Panc1 (cell line): Measurements from ENCODE around the gene AMZ1.

ENCODE experiments used
- TCF7L2 ChIP-seq: IDR thresholded peaks from 2 replicates; pipeline ENCODE4 v1.6.1; 2011; ENCODE audit warnings: mild to moderate bottlenecking, low read depth, low read length, inconsistent platforms
- TF ChIP-seq, protein P1 (sequence below): fragments of 450-650 bp; IDR thresholded peaks from 2 replicates; pipeline ENCODE4 v1.5.1; 2017; ENCODE audit warnings: mild to moderate bottlenecking
- TF ChIP-seq, protein P2 (sequence below), 2 experiments: IDR thresholded peaks; 2 replicates each; pipeline ENCODE4 v1.6.1; 2011 to 2012; ENCODE audit warnings: low read depth in 2 of 2, control low read depth in 1 of 2, low read length in 1 of 2, mild to moderate bottlenecking in 1 of 2, moderate library complexity in 1 of 2; ENCODE audit not compliant: insufficient read depth in 1 of 2

DNA sequence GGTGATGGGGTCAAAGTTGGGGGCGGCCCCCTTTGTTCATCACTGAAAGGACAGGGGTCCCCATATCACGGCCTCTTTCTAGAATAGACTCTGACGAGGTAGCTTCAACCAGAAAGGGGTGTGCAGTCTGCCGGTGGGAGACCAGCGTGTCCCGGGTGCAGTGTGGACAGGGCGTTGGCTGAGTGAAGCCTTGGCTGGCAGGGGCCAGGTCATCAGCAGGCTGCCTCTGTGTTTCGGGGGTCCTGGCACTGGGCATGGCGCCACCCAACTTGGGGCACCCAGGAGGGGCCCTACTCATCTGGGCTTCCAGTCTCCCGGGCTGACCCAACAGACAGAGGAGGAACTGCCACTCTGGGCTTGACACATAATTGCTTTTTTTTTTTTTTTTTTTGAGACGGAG lies 3.5 kb upstream of the AMZ1 start:
- no peak for TF ChIP-seq TCF7L2
- TF ChIP-seq, protein P1, sequence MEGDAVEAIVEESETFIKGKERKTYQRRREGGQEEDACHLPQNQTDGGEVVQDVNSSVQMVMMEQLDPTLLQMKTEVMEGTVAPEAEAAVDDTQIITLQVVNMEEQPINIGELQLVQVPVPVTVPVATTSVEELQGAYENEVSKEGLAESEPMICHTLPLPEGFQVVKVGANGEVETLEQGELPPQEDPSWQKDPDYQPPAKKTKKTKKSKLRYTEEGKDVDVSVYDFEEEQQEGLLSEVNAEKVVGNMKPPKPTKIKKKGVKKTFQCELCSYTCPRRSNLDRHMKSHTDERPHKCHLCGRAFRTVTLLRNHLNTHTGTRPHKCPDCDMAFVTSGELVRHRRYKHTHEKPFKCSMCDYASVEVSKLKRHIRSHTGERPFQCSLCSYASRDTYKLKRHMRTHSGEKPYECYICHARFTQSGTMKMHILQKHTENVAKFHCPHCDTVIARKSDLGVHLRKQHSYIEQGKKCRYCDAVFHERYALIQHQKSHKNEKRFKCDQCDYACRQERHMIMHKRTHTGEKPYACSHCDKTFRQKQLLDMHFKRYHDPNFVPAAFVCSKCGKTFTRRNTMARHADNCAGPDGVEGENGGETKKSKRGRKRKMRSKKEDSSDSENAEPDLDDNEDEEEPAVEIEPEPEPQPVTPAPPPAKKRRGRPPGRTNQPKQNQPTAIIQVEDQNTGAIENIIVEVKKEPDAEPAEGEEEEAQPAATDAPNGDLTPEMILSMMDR: no peak
- TF ChIP-seq, protein P2, sequence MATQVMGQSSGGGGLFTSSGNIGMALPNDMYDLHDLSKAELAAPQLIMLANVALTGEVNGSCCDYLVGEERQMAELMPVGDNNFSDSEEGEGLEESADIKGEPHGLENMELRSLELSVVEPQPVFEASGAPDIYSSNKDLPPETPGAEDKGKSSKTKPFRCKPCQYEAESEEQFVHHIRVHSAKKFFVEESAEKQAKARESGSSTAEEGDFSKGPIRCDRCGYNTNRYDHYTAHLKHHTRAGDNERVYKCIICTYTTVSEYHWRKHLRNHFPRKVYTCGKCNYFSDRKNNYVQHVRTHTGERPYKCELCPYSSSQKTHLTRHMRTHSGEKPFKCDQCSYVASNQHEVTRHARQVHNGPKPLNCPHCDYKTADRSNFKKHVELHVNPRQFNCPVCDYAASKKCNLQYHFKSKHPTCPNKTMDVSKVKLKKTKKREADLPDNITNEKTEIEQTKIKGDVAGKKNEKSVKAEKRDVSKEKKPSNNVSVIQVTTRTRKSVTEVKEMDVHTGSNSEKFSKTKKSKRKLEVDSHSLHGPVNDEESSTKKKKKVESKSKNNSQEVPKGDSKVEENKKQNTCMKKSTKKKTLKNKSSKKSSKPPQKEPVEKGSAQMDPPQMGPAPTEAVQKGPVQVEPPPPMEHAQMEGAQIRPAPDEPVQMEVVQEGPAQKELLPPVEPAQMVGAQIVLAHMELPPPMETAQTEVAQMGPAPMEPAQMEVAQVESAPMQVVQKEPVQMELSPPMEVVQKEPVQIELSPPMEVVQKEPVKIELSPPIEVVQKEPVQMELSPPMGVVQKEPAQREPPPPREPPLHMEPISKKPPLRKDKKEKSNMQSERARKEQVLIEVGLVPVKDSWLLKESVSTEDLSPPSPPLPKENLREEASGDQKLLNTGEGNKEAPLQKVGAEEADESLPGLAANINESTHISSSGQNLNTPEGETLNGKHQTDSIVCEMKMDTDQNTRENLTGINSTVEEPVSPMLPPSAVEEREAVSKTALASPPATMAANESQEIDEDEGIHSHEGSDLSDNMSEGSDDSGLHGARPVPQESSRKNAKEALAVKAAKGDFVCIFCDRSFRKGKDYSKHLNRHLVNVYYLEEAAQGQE (IDR thresholded peaks at IDR 0.05; ENCODE audit: insufficient read depth in 1 of 2, low read depth in 2 of 2, low read length in 1 of 2): no peak
